ENCODE measurements around the gene LAT.
"Not testable (repeated sequence)": the region's sequence is repeated elsewhere in the genome, so short reads cannot be mapped to it uniquely, and the experiment has no call there.

The LAT gene

GRCh38 chr16:28984619-28985135 is at the start of gene LAT:
TSS of gene LAT (plus strand) at chr16:28985052. CDS start at chr16:28985418, 366 bp downstream.
- TF ChIP-seq CTCF (conservative IDR thresholded peaks at IDR 0.05; ENCODE audit: low read depth, low read length): no peak
- no peak within 1 kb of the TSS for H3K4me3 ChIP-seq (ENCODE audit: low read length)
- DNase-seq (ENCODE audit: low read depth): no peak

- no peak overlapping the region for H3K4me3 ChIP-seq (ENCODE audit: low read length)
- DNase-seq (ENCODE audit: low read depth): no peak
- no peak for TF ChIP-seq CTCF (conservative IDR thresholded peaks at IDR 0.05; ENCODE audit: low read depth, low read length)
Observed at GRCh38 chr16:28935346-28935745, 49.5 kb upstream of the LAT start.

- TF ChIP-seq CTCF (conservative IDR thresholded peaks at IDR 0.05; ENCODE audit: low read depth, low read length): no peak
- DNase-seq (ENCODE audit: low read depth): peak; percentile 9
- H3K4me3 ChIP-seq (ENCODE audit: low read length): peak overlapping the region; percentile 14
Observed at GRCh38 chr16:28935924-28936783, 48.7 kb upstream of the LAT start.

GRCh38 chr16:28936784-28937155 is 48.1 kb upstream of the LAT start:
- no peak for TF ChIP-seq CTCF (conservative IDR thresholded peaks at IDR 0.05; ENCODE audit: low read depth, low read length)
- no peak overlapping the region for H3K4me3 ChIP-seq (ENCODE audit: low read length)
- no peak for DNase-seq (ENCODE audit: low read depth)

GRCh38 chr16:28937222-28937876 is 47.5 kb upstream of the LAT start:
- DNase-seq (ENCODE audit: low read depth): no peak
- no peak for TF ChIP-seq CTCF (conservative IDR thresholded peaks at IDR 0.05; ENCODE audit: low read depth, low read length)
- H3K4me3 ChIP-seq (ENCODE audit: low read length): no peak overlapping the region

- TF ChIP-seq CTCF (conservative IDR thresholded peaks at IDR 0.05; ENCODE audit: low read depth, low read length): no peak
- no peak for DNase-seq (ENCODE audit: low read depth)
- no peak overlapping the region for H3K4me3 ChIP-seq (ENCODE audit: low read length)
Observed at GRCh38 chr16:28938721-28939120, 46.1 kb upstream of the LAT start.

GRCh38 chr16:28939825-28940224 is 45.0 kb upstream of the LAT start:
- H3K4me3 ChIP-seq (ENCODE audit: low read length); DNase-seq (ENCODE audit: low read depth): not testable (repeated sequence)
